Right renal pelvis (tissue), 4 donors: ENCODE data around the gene DUS1L. TPM values are rescaled to one million over a fixed set of nuclear protein-coding genes. Genes with fewer than 3 reads are reported as not detected.

Experiments used
- DNase-seq, 4 donors: peaks; one replicate each; pipeline ENCODE4 v3.0.0-alpha.2; 2013; ENCODE audit warnings: low read depth in 4 of 4, low spot score in 3 of 4, missing footprints in 1 of 4
- polyA plus RNA-seq, 4 donors: library from polyadenylated mRNA; unstranded; fragments of 120-200 nt; gene quantifications; one replicate each; pipeline ENCODE4 v1.2.1, GENCODE V29; 2013; ENCODE audit not compliant: insufficient read length in 4 of 4

The DUS1L gene
- polyA plus RNA-seq, 4 donors: 78.2 to 94.1 (median 79.1) TPM

- DNase-seq: no peak
These were observed 35.6 kb downstream of the DUS1L start for GRCh38 chr17:82029990-82030469.

GRCh38 chr17:82029391-82029790 lies 36.2 kb downstream of the DUS1L start:
- no peak for DNase-seq

GRCh38 chr17:82028966-82029365 lies 36.6 kb downstream of the DUS1L start:
- DNase-seq: no peak

GRCh38 chr17:82028246-82028645 lies 37.4 kb downstream of the DUS1L start:
- DNase-seq: no peak

GRCh38 chr17:82025401-82026107 lies 40.0 kb downstream of the DUS1L start:
- DNase-seq: no peak

GRCh38 chr17:82024859-82025258 lies 40.7 kb downstream of the DUS1L start:
- no peak for DNase-seq

GRCh38 chr17:82023447-82024241 lies 42.0 kb downstream of the DUS1L start:
- DNase-seq: no peak

- peak; percentile 93 to 98 (median 98) for DNase-seq
These were observed 42.6 kb downstream of the DUS1L start, which contains the start of gene LRRC45 for GRCh38 chr17:82022981-82023446. Gene LRRC45 (plus strand): TSS chr17:82023305. CDS start chr17:82023644, 339 bp downstream.

- no peak for DNase-seq
These were observed 43.2 kb downstream of the DUS1L start, which contains the start of gene CENPX for GRCh38 chr17:82022310-82022980. Gene CENPX (minus strand): TSS chr17:82022878. CDS start chr17:82022861, 17 bp downstream.

GRCh38 chr17:82021900-82022309 lies 43.7 kb downstream of the DUS1L start:
- no peak for DNase-seq

GRCh38 chr17:82021107-82021899 lies 44.3 kb downstream of the DUS1L start:
- no peak for DNase-seq

- DNase-seq: no peak
These were observed 45.0 kb downstream of the DUS1L start for GRCh38 chr17:82020572-82021106.

GRCh38 chr17:82019690-82020571 lies 45.7 kb downstream of the DUS1L start:
- DNase-seq: no peak

- DNase-seq: no peak
These were observed 46.5 kb downstream of the DUS1L start for GRCh38 chr17:82018989-82019689.

GRCh38 chr17:82018152-82018988 lies 47.2 kb downstream of the DUS1L start:
- DNase-seq: no peak

GRCh38 chr17:82017612-82018151 lies 47.9 kb downstream of the DUS1L start:
- no peak for DNase-seq

GRCh38 chr17:82016875-82017459 lies 48.6 kb downstream of the DUS1L start:
- no peak for DNase-seq
